ENCODE results near the gene CMTM5.

Gene CMTM5

DNA sequence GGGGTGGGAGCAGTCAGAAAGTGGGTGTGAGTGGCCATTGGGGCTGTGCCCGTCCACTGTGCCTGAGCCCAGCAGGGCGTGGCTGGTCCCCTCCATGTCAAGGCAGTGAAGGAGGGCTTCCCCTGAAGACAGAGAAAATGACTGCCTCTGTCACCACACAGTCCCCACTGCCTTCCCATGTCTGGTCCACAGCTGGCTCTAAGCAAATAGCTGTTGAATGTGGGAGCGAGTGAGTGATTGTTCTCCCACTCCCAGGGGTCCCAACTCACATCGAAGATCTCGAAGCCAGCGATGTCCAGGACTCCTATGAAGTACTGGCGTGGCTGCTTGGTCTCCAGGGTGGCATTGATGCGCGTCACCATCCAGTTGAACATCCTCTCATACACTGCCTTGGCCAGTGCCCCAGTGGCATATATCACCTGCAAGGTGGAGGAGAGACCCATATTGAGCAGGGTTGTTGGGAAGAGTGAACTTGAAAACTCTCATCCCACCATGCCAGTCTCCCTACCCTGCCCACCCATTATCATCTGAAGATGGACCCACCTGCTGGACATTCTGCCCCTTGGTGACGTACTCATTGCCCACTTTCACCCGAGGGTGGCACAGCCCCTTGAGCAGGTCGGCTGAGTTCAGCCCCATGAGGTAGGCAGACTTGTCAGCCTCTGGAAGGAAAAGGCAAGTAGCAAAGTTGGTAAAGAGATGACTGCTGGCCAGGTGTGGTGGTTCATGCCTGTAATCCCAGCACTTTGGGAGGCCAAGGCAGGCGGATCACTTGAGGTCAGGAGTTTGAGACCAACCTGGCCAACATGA is 52.0 kb downstream of the CMTM5 start:
- DNase-seq: no peak
- in situ Hi-C loops (cut with MboI; ENCODE audit: low pct_unique_long_range_greater_than_20kb, low sequenced_read_pairs): no loop called here

All from KBM-7 (cell line).